Chondrocyte (in vitro differentiated cells): ENCODE data around the gene LPIN3. TPM values are rescaled to one million over a fixed set of nuclear protein-coding genes. Genes with fewer than 3 reads are reported as not detected.

ENCODE experiments used
- DNase-seq: peaks from one replicate; pipeline ENCODE4 v3.0.0; 2021; ENCODE audit warnings: mixed read lengths, low spot score
- H3K27ac Mint-ChIP-seq: one replicate; pipeline ENCODE4 v1.8.0; 2021; ENCODE audit warnings: mild to moderate bottlenecking, moderate library complexity, mixed read lengths; ENCODE audit not compliant: unreplicated experiment
- H3K27me3 Mint-ChIP-seq: 2 replicates; pipeline ENCODE4 v1.8.0; 2021; ENCODE audit warnings: low read depth, mixed read lengths
- H3K36me3 Mint-ChIP-seq: 2 replicates; pipeline ENCODE4 v1.8.0; 2021; ENCODE audit warnings: low read depth, mixed read lengths
- H3K4me1 Mint-ChIP-seq: 2 replicates; pipeline ENCODE4 v1.8.0; 2021; ENCODE audit warnings: low read depth, mild to moderate bottlenecking, mixed read lengths
- H3K4me3 Mint-ChIP-seq: one replicate; pipeline ENCODE4 v1.8.0; 2021; ENCODE audit warnings: mild to moderate bottlenecking, moderate library complexity, mixed read lengths; ENCODE audit not compliant: unreplicated experiment
- H3K9me3 Mint-ChIP-seq: 2 replicates; pipeline ENCODE4 v1.8.0; 2021; ENCODE audit warnings: low read depth, mixed read lengths
- CTCF ChIP-seq: fragments of 200-600 bp; sonication (generic); IDR thresholded peaks from 2 replicates; pipeline ENCODE4 v1.5.0; 2021; ENCODE audit warnings: antibody characterized with exemption, mild to moderate bottlenecking, moderate library complexity
- total RNA-seq: library from RNA; stranded (reverse); gene quantifications from 3 replicates; pipeline ENCODE4 v1.2.1, GENCODE V29; 2021

LPIN3 gene
- total RNA-seq, 1 donor from 2014 or later, result 3.3 TPM

- Mint-ChIP-seq H3K4me3 (peak overlapping the region; percentile 82), H3K36me3 (no peaks in the 10 kb centered on the region), H3K27me3 (no peaks in the 10 kb centered on the region), H3K27ac (peak overlapping the region; percentile 88), H3K9me3 (no peaks in the 10 kb centered on the region), H3K4me1 (peaks cover 36% of the 10 kb centered on the region)
- peak; percentile 93 for DNase-seq
- TF ChIP-seq CTCF, result no peak
Observed at GRCh38 chr20:41316602-41317545, 23.7 kb upstream of the LPIN3 start.

- DNase-seq, result peak; percentile 98
- peaks cover 36% of the 10 kb centered on the region for H3K4me1 Mint-ChIP-seq
- no peaks in the 10 kb centered on the region for H3K36me3 Mint-ChIP-seq
- peak within 1 kb of the TSS; percentile 82 for H3K4me3 Mint-ChIP-seq
- H3K9me3 Mint-ChIP-seq, result no peaks in the 10 kb centered on the region
- H3K27ac Mint-ChIP-seq, result peak within 1 kb of the TSS; percentile 88
- no peaks in the 10 kb centered on the region for H3K27me3 Mint-ChIP-seq
- TF ChIP-seq CTCF, result no peak
Observed at GRCh38 chr20:41317546-41318270, 22.9 kb upstream of the LPIN3 start, which contains the start of gene ZHX3. TSS of gene ZHX3 (minus strand) at chr20:41317731. CDS start at chr20:41204916, 112,815 bp downstream.

DNA sequence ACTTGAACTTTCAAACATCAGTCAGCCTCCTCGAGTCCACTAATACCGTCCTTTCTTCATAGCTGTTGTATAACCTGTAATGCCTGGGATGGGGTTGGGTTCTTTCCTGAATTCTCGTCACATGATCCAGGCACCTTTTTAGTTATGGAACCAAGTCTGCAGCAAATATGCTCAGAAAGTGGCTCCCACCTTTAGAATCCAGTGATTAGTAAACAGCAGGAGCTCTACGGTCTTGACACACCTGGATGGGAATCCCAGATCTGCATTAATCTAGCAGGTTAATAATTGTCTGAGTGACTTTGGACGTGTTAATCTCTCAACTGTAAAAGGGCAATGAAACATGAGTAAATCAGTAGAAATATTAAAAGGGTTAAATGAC, 22.4 kb upstream of the LPIN3 start:
- Mint-ChIP-seq H3K27ac (no peak overlapping the region), H3K4me3 (peak overlapping the region; percentile 68), H3K4me1 (peaks cover 36% of the 10 kb centered on the region), H3K27me3 (no peaks in the 10 kb centered on the region), H3K9me3 (no peaks in the 10 kb centered on the region), H3K36me3 (no peaks in the 10 kb centered on the region)
- no peak for TF ChIP-seq CTCF
- no peak for DNase-seq

DNA sequence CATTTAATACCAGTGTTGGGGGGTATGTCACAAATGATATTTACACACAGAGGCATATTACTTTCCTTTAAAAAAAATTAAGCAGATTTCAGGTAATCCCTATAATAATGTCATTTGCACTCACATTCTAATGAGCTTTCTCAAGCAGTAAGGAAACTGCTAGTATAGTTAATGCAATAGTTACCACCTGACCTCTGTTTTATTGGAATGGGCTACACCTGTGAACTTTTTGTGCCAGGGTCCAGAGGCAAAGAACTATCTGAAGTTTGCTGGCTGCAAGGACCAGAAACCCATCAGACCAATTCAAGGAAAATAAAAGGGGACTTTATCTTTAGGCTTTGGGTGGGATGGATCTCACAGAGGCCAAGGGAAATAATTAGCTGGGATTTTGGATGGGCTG, 20.2 kb upstream of the LPIN3 start:
- Mint-ChIP-seq H3K9me3 (no peaks in the 10 kb centered on the region), H3K4me1 (peaks cover 20% of the 10 kb centered on the region), H3K36me3 (no peaks in the 10 kb centered on the region), H3K27ac (no peak overlapping the region), H3K4me3 (no peak overlapping the region), H3K27me3 (no peaks in the 10 kb centered on the region)
- DNase-seq, result no peak
- no peak for TF ChIP-seq CTCF

- no peaks in the 10 kb centered on the region for H3K36me3 Mint-ChIP-seq
- H3K9me3 Mint-ChIP-seq, result no peaks in the 10 kb centered on the region
- no peaks in the 10 kb centered on the region for H3K27me3 Mint-ChIP-seq
- H3K4me1 Mint-ChIP-seq, result peaks cover 14% of the 10 kb centered on the region
- DNase-seq, result no peak
- H3K27ac Mint-ChIP-seq, result no peak overlapping the region
- no peak for TF ChIP-seq CTCF
- H3K4me3 Mint-ChIP-seq, result no peak overlapping the region
Observed at GRCh38 chr20:41320976-41321375, 19.6 kb upstream of the LPIN3 start.
